Measurements from ENCODE around the gene UCN2. TPM values are rescaled to one million over a fixed set of nuclear protein-coding genes. Genes with fewer than 3 reads are reported as not detected.

Gene UCN2
- total and polyA plus RNA-seq, 2 of the 8 experiments (the other 6 are each of a cell fraction or from before 2014, with no cell fraction given) = 0.14 TPM; not detected in 1

GRCh38 chr3:48569400-48569799 is 5.8 kb upstream of the UCN2 start (continued):
- TF ChIP-seq MAX (IDR thresholded peaks at IDR 0.05) (no peak), HDAC2 (IDR thresholded peaks at IDR 0.05; ENCODE audit: borderline replicate concordance in 1 of 2, low read depth in 2 of 2, low read length in 2 of 2) (no peak), PHF8 (conservative IDR thresholded peaks at IDR 0.05; ENCODE audit: low read depth, low read length) (no peak), RBBP5 (IDR thresholded peaks at IDR 0.05; ENCODE audit: borderline replicate concordance, low read depth, low read length) (no peak), ATF2 (IDR thresholded peaks at IDR 0.05; ENCODE audit: low read length) (no peak), BACH1 (IDR thresholded peaks at IDR 0.05; ENCODE audit: low read length) (no peak)

Measured in H1 (cell line).